Measurements from ENCODE around the gene PNLIP.

The PNLIP gene
- long read RNA-seq = 0 reads

DNA sequence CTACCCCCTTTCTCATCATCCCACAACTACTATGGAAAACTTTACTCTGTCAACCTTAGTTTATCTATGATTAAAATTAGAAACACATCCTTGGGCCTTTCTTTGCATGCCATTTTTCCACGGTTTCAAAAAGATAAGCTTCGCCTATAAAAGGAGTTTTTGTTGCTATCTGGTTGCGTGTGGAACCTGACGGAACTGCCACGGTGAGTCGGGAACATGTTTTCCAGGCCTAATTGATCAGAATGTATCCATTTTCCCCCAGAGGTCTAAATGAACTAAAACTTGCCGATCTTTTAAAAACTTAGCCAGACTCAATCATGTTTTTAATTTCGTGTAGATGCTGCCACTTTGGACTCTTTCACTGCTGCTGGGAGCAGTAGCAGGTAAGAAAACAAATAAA, at the start of gene PNLIP:
Gene PNLIP, plus strand, starts transcription at position 176 of the 400 bp plus-strand sequence. Its CDS starts 162 bp downstream, at position 338.
- no peak within 1 kb of the TSS for H3K27ac ChIP-seq (replicated peaks)
- TF ChIP-seq SPI1 (IDR thresholded peaks at IDR 0.05; ENCODE audit: borderline replicate concordance, low read depth) (no peak), POLR2AphosphoS5 (IDR thresholded peaks at IDR 0.05; ENCODE audit: low read depth) (no peak), GABPA (IDR thresholded peaks at IDR 0.05; ENCODE audit: low read depth) (no peak)
- TF ChIP-seq, protein P1, sequence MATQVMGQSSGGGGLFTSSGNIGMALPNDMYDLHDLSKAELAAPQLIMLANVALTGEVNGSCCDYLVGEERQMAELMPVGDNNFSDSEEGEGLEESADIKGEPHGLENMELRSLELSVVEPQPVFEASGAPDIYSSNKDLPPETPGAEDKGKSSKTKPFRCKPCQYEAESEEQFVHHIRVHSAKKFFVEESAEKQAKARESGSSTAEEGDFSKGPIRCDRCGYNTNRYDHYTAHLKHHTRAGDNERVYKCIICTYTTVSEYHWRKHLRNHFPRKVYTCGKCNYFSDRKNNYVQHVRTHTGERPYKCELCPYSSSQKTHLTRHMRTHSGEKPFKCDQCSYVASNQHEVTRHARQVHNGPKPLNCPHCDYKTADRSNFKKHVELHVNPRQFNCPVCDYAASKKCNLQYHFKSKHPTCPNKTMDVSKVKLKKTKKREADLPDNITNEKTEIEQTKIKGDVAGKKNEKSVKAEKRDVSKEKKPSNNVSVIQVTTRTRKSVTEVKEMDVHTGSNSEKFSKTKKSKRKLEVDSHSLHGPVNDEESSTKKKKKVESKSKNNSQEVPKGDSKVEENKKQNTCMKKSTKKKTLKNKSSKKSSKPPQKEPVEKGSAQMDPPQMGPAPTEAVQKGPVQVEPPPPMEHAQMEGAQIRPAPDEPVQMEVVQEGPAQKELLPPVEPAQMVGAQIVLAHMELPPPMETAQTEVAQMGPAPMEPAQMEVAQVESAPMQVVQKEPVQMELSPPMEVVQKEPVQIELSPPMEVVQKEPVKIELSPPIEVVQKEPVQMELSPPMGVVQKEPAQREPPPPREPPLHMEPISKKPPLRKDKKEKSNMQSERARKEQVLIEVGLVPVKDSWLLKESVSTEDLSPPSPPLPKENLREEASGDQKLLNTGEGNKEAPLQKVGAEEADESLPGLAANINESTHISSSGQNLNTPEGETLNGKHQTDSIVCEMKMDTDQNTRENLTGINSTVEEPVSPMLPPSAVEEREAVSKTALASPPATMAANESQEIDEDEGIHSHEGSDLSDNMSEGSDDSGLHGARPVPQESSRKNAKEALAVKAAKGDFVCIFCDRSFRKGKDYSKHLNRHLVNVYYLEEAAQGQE (IDR thresholded peaks at IDR 0.05; ENCODE audit: insufficient replicate concordance, low read depth) = no peak
- TF ChIP-seq, protein P2, sequence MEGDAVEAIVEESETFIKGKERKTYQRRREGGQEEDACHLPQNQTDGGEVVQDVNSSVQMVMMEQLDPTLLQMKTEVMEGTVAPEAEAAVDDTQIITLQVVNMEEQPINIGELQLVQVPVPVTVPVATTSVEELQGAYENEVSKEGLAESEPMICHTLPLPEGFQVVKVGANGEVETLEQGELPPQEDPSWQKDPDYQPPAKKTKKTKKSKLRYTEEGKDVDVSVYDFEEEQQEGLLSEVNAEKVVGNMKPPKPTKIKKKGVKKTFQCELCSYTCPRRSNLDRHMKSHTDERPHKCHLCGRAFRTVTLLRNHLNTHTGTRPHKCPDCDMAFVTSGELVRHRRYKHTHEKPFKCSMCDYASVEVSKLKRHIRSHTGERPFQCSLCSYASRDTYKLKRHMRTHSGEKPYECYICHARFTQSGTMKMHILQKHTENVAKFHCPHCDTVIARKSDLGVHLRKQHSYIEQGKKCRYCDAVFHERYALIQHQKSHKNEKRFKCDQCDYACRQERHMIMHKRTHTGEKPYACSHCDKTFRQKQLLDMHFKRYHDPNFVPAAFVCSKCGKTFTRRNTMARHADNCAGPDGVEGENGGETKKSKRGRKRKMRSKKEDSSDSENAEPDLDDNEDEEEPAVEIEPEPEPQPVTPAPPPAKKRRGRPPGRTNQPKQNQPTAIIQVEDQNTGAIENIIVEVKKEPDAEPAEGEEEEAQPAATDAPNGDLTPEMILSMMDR (IDR thresholded peaks at IDR 0.05; ENCODE audit: insufficient read depth, low read length) = no peak
- H3K27me3 ChIP-seq (ENCODE audit: insufficient read depth, poor library complexity, severe bottlenecking) = peaks cover 2% of the 10 kb centered on the region
- no peak for DNase-seq (ENCODE audit: low read depth in 1 of 2, low spot score in 1 of 2)
- H3K4me3 ChIP-seq (replicated peaks; ENCODE audit: insufficient read depth, low read length) = no peak within 1 kb of the TSS

DNA sequence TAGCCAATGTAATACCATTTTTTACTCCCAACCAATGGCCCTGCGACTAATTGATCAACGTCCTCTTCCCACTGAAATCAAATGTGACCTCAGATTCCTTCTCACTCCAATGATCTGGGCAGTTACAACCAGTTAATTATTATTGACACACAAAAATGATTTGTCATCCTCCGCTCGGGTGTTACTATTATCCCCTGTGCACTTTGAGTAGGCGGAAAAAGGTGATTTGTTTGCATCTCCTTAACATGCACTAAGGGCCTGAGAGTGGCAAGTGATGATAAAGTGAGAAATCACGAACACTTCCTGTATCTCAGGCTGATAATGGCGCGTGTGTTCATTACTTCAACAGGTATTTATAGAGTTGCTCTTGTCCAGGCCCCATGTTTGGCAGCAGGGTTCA, 40.9 kb upstream of the PNLIP start:
- H3K27ac ChIP-seq (replicated peaks) = no peak overlapping the region
- TF ChIP-seq POLR2AphosphoS5 (IDR thresholded peaks at IDR 0.05; ENCODE audit: low read depth) (no peak), GABPA (IDR thresholded peaks at IDR 0.05; ENCODE audit: low read depth) (no peak), SPI1 (IDR thresholded peaks at IDR 0.05; ENCODE audit: borderline replicate concordance, low read depth) (no peak)
- TF ChIP-seq, protein P1 (IDR thresholded peaks at IDR 0.05; ENCODE audit: insufficient replicate concordance, low read depth) = no peak
- TF ChIP-seq, protein P2 (IDR thresholded peaks at IDR 0.05; ENCODE audit: insufficient read depth, low read length) = no peak
- DNase-seq (ENCODE audit: low read depth in 1 of 2, low spot score in 1 of 2) = no peak
- no peaks in the 10 kb centered on the region for H3K27me3 ChIP-seq (ENCODE audit: insufficient read depth, poor library complexity, severe bottlenecking)
- H3K4me3 ChIP-seq (replicated peaks; ENCODE audit: insufficient read depth, low read length) = no peak overlapping the region

DNA sequence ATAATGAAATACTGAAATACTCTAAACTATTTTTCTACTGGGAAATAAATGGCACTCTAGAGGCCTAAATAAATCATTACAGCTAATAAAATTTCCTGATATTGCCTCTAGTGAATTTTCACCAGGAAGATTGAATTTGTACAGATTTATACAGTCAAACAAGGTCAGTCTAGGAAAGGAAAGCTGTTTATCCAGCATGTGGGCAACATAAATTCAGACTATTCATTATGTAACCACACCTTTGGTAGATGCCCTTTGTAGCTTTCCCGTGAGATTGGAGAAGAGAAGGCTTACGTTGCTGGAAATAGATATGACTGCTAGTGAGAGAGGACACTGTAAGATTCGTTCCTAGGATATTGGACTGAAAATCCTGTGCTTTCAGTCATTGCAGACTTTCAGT, 35.2 kb upstream of the PNLIP start:
- H3K27me3 ChIP-seq (ENCODE audit: insufficient read depth, poor library complexity, severe bottlenecking) = no peaks in the 10 kb centered on the region
- H3K4me3 ChIP-seq (replicated peaks; ENCODE audit: insufficient read depth, low read length) = no peak overlapping the region
- no peak for DNase-seq (ENCODE audit: low read depth in 1 of 2, low spot score in 1 of 2)
- TF ChIP-seq, protein P1 (IDR thresholded peaks at IDR 0.05; ENCODE audit: insufficient replicate concordance, low read depth) = no peak
- TF ChIP-seq SPI1 (IDR thresholded peaks at IDR 0.05; ENCODE audit: borderline replicate concordance, low read depth) = no peak
- no peak for TF ChIP-seq POLR2AphosphoS5 (IDR thresholded peaks at IDR 0.05; ENCODE audit: low read depth)
- TF ChIP-seq, protein P2 (IDR thresholded peaks at IDR 0.05; ENCODE audit: insufficient read depth, low read length) = no peak
- TF ChIP-seq GABPA (IDR thresholded peaks at IDR 0.05; ENCODE audit: low read depth) = no peak
- H3K27ac ChIP-seq (replicated peaks) = no peak overlapping the region

Data from HL-60 (cell line).